SK-N-MC (cell line): ENCODE measurements around the gene WNT3.

Source experiments
- EZH2 ChIP-seq: fragments of 200-600 bp; sonication (generic); IDR thresholded peaks from one replicate; pipeline ENCODE4 v1.6.1; 2017; ENCODE audit warnings: antibody characterized with exemption
- FOXP2 ChIP-seq: optimal IDR thresholded peaks from 2 replicates; pipeline ENCODE3; 2011; ENCODE audit warnings: mild to moderate bottlenecking, moderate library complexity; ENCODE audit not compliant: insufficient read depth; ENCODE audit errors: extremely low read length, control extremely low read depth
- POLR2AphosphoS5 ChIP-seq: IDR thresholded peaks from 2 replicates; pipeline ENCODE4 v1.6.1; 2012; ENCODE audit warnings: mild to moderate bottlenecking, low read depth, low read length, borderline replicate concordance

DNA sequence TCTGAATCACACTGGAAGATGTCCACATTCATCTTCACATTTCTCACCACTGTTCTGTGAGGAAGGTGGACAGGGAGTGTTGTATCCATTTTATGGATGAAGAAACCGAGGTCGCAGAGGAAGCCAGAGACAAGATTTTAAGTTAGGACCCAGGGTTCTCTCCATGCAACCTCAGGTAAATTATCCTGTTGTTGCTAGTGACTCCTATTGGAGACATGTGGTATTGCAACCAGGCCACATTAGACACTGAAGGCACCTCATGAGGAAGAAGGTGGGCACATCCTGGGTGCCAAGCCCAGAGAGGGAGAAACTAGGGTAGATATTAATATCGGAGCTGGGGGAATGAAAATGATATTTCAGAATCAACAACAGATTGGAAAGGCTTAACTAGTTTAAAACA, 24.3 kb upstream of the WNT3 start:
- TF ChIP-seq EZH2 (no peak), FOXP2 (no peak), POLR2AphosphoS5 (no peak)
